Sigmoid colon (tissue), 4 donors: ENCODE measurements around the gene PTPRD.

Experiments used
- CTCF ChIP-seq, 4 experiments: fragments of 450-650 bp in 3 of 4; fragments of 200-600 bp in 1 of 4; IDR thresholded peaks; one replicate each; pipeline ENCODE4 v1.5.1; 2016 to 2019; ENCODE audit warnings: antibody characterized with exemption in 4 of 4, mild to moderate bottlenecking in 3 of 4, moderate library complexity in 2 of 4
- POLR2AphosphoS5 ChIP-seq, 4 donors: sonication (generic); formaldehyde crosslinking; IDR thresholded peaks; one replicate each; pipeline ENCODE4 v1.6.1; 2017; ENCODE audit warnings: antibody characterized with exemption in 4 of 4

GRCh38 chr9:9881692-9882091 is 731.1 kb downstream of the PTPRD start:
- no peak for TF ChIP-seq CTCF (IDR thresholded peaks at IDR 0.05)
- TF ChIP-seq POLR2AphosphoS5 (IDR thresholded peaks at IDR 0.05) = no peak
